Activated naive CD4-positive, alpha-beta T cell (primary cell): ENCODE results near the gene TRAT1.
"Not testable (repeated sequence)": the region's sequence is repeated elsewhere in the genome, so short reads cannot be mapped to it uniquely, and the experiment has no call there.

ENCODE experiments used
- DNase-seq, 4 experiments: peaks; one replicate each; lab custom pipeline; 2025; lab: John Stamatoyannopoulos, UW

The TRAT1 gene, protein sequence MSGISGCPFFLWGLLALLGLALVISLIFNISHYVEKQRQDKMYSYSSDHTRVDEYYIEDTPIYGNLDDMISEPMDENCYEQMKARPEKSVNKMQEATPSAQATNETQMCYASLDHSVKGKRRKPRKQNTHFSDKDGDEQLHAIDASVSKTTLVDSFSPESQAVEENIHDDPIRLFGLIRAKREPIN

DNA sequence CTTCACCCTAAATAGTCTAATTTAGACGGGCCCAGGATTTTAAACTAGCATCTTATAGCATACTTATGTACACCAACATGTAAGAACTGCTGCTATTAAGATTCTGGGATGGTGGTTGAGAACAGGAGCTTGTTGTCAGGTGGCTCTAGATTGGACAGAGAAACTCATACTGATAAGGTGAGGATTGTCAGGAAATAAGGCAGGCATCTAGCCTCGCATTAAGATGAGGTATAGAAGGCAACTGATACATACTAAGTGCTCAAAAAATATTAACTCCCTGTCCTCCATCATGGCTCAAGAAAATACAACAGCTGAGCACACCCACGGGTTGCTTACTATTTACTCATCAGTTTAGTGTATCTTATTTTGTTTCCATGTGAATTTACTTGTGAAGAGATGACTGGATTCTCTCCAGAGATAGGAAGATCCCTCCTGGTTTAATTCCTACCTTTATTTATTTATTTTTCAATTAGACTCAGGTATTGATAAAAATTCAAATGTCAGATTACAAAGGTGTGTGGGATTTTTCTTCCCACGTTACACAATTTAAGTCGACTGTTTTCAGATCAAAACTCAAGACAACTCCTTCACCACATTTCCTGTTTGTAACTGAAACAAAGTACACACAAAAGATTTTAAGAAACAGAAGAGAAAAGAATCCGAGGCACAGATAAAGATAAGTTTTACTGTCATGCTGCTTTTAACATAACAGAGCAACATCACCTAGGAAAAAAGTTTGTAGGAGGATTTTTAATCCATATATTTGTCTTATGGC is at the start of gene TRAT1:
Gene TRAT1 (plus strand): TSS at position 664 of the 775 bp plus-strand sequence. CDS start 142 bp downstream, outside the sequence.
- no peak for DNase-seq

DNA sequence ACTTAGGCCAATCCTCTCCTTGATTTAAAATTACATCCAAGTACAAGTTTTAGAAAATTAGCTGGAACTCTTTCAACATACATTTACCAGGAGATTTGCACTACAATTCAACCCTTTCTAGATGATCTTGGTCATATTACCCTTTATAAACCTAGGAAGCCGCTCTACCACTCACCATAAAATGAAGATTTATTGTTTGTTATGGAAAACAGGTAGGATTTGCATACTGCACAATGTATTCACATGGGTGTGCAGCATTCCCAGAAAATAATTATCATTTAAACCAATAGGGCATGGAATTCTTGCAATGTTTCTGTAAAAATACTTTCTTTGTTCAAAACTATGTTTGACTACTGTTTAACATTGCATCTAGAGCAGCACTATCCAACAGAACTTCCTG is 46.9 kb upstream of the TRAT1 start:
- no peak for DNase-seq

- no peak for DNase-seq
Observed at GRCh38 chr3:108779496-108779895, 43.1 kb upstream of the TRAT1 start.

DNA sequence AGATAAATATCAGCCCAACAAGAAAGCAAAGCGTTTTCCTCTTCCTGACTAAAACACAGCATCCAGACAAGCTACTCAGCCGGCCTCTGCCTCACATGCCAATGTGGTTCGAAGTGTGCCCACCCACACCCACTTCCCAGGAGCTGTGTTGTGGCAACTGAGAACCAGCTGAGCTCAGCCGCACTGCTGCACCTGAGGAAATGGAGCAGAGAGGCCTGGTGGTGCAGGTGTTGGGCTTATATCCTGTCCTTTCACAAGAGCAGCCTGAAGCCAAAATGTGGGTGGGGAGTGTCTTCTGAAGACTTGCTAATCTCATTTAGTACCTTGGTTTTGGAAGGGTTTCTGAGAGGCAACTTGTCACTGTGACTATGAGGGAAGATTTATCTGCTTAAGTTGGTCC is 42.4 kb upstream of the TRAT1 start:
- peak in 1 of 4 experiments; percentile 10 for DNase-seq

DNA sequence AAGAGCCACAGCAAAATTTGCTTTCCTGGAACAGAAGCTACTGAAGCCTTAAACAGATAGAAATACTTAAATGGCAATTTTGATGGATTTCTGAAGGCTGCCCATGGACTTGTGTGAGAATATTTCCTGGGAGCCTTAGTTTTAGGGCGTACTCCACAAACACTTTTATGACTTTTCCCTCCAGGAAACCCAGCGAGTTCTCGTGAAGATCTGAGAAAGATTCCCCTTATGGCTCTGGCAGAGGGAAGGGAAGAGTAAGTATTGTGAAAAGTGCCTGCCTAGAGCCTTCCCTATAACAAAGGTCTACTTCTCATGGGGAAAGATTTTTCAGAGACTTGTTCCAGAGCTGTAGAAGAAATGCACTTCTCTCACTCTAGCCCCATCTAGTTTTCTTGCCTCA is 31.1 kb upstream of the TRAT1 start:
- DNase-seq, result no peak

DNA sequence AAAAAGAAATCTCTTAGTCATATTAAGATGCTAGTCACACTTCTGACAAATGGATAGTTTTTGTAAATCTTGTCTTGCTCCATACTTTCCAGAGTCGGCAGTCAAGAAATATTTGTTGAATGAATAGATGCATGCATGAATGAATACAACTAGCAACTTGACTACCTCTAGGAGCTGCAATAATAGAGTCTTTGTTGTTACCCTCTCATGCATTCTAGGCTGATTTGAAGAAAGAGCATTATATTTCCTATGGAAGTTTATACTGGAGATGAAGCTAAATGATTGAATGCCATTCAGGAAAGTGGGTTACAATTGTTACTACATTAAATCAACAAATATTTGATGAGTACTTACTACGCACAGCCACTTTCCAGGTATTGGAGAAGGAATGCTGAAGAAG is 18.1 kb upstream of the TRAT1 start:
- no peak for DNase-seq

- DNase-seq, result no peak
Observed at GRCh38 chr3:108804966-108805365, 17.6 kb upstream of the TRAT1 start.

- DNase-seq, result no peak
Observed at GRCh38 chr3:108806316-108806715, 16.3 kb upstream of the TRAT1 start.

- peak in 2 of 4 experiments; percentile 13 to 24 for DNase-seq
Observed at GRCh38 chr3:108818404-108818803, 4.2 kb upstream of the TRAT1 start.

DNA sequence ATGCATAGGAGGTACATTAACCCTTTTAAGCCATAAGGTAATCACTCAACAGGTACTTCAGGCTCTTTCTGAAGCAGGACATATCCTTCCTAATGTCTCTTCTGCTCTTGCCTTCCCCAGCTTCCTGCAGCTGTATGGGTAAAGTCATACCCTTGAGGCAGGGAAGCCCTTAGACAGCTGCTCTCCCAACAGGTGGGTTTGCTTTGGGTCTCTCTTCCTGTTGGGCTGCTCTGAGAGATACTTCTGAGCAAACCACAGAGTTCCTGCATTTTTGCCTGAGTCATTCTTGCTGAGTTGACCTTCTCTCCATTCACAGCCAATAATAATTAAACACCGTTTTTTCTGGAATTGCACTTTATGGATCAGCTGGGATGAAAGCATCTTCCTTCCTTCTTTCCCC is 2.0 kb upstream of the TRAT1 start:
- DNase-seq, result no peak

GRCh38 chr3:108823227-108823626 is 641 bp downstream of the TRAT1 start:
- no peak for DNase-seq

DNA sequence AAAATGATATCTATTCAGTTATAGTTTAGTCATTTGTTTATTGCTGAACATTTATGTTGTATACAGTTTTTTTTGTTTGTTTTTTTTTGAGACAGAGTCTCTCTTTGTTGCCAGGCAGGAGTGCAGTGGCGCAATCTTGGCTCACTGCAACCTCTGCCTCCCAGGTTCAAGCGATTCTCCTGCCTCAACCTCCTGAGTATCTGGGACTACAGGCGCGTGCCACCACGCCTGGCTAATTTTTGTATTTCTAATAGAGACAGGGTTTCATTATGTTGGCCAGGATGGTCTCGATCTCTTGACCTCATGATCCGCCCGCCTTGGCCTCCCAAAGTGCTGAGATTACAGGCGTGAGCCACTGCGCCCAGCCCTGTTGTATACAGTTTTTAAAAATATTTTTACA is 1.2 kb downstream of the TRAT1 start:
- not testable (repeated sequence) for DNase-seq

GRCh38 chr3:108826309-108827187 is 4.0 kb downstream of the TRAT1 start:
- no peak for DNase-seq

GRCh38 chr3:108830381-108830780 is 7.8 kb downstream of the TRAT1 start:
- DNase-seq, result no peak

GRCh38 chr3:108830991-108831614 is 8.5 kb downstream of the TRAT1 start:
- DNase-seq, result no peak

- no peak for DNase-seq
Observed at GRCh38 chr3:108833611-108834010, 11.0 kb downstream of the TRAT1 start.

DNA sequence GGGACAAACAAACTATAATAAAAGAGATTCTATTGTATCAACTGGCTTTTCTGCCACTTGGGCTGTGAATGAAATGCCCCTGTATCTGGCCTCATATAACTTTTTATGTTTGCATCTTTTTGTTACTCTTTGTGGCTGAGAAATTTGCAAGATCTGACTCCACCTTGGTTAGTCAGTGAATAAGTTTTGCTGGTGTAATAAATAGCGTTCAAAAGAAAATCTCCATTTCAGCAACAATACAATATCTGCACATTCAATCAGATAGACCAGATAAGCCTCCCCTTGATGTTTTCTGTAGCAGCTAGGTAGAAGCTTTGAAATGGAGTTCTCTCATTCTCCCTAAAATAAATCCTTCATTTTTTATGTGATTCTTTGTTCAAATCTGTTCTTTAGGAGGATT is 12.0 kb downstream of the TRAT1 start:
- no peak for DNase-seq

- DNase-seq, result no peak
Observed at GRCh38 chr3:108835101-108835500, 12.5 kb downstream of the TRAT1 start.

DNA sequence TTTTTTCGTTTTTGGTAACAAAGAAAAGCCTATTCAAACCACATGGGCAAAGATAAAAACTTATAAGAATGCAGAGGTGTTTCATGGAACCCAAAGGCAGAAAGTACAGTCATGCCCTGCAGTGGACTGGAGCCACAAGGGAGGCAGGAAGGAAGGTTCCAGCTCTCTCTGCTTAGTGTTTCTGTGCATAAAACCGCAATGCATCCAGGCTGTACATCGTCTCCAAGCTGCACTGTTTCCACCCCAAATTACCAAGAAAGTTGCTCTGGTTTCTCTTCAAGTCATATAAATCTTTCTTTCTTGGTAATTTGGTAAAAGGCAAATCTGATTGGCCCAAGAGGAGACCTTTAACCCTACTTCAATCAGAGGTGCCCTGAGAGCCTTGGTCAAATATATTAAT is 15.8 kb downstream of the TRAT1 start:
- DNase-seq, result no peak

DNA sequence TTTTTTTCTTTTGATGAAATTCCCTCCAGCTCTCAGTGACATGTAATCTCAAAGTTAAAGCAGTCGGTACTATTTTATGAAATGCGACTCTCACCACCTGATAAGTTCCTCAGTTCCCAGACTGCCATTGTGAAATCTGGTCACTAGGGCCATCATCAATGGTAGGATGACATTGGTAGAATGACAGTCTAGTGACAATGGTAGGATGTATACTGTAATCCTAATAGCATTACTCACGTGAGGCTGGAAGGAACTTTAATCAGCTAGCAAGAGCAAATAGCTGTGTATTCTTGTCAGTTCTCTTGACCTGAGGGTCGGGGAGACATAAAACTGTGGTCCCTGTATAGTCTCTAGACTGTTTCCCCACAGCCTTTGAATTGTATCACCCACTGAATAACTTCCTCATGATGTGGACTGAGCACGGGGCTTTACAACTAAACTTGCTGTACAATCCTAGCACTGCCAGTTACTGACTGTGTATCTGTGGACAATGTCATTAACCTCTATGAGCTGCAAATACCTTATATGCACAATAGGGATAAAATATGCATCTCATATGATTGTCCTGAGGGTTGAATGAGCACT is 23.2 kb downstream of the TRAT1 start:
- DNase-seq, result no peak

DNA sequence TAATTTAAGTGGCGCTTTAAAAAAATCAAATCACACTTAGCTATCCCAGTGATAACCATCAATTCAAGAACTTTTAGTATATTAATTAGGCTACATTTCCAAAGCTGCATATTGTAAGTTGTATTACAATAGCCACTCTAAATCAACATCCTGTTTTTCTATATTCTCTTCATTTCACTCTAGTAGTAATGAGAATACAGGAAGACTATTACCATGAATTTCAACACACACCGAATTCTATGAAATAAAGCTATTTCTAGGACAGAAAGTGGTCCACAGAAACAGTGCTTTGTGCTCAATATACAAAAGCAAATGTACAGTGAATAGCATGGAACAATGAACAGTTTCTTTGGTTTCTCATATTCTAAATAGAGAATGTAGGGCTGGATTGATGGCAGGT is 24.6 kb downstream of the TRAT1 start:
- DNase-seq, result no peak

DNA sequence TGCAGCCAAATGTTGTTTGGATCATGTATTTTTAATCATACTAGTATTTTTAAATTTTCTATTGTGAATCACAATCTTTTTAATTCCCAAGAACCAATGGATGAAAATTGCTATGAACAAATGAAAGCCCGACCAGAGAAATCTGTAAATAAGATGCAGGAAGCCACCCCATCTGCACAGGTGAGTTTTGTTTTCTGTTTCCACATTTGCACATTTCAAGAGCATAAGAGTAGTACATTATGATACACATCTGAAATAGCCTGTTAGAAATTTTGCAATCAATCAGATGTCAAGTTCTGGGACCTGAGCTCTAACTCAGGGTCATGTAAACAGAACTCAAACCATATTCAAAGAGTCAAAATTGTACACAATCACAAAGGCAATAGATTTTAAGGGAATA is 26.5 kb downstream of the TRAT1 start:
- no peak for DNase-seq
